HG02973 (cell line): ENCODE data around the gene CIP2A.
"Not testable (repeated sequence)": the region's sequence is repeated elsewhere in the genome, so short reads cannot be mapped to it uniquely, and the experiment has no call there.

ENCODE experiments used
- ATAC-seq: cut with Tn5 transposase; IDR thresholded peaks from one replicate; pipeline ENCODE4 v1.9.1; 2021; ENCODE audit warnings: moderate library complexity; ENCODE audit not compliant: unreplicated experiment

The CIP2A gene

DNA sequence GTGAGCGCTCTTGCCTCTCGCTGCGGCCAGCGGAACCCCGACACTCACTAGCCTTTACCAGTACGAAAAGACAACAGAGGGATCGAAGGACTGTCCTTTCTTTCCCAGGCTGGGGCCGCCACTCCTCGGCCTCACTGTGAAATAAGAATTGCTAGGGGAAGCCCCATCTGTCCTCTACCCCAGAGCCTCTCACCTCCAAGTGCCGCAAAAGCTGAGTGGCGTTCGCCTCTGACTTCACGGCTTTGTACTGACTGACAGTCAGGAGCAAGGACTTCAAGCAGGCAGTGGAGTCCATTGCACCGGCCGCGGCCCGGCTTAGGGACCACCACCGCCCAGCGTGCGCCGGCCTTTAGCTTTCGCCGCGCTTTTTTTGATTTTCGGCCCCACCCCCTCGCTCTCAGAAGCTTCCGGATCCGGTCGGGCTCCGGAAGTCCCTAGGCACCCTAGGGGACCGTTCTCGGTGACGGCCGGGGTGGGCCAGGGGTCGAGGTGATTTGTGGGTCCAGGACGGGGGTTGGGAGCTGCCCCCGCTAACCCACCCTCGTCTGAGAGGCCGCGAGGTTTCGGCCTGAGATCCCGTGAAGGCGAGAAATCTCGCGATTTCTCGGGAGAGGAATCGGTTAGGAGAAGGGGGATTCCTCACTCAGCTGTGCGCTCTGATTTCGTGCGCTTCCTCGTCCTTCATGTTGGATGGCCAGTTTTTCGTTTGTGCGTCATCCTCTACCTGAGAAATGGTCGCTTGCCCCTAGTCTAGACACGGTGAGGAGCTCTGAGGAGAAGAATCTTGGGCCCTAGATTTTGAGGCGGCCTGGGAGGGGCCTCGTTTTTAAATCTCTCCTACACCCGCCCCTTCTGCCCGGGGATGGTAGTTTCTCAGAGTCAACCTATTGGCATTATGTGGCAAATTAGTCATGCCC, at the start of gene CIP2A, which contains the start of gene DZIP3:
Gene CIP2A (minus strand): TSS at position 358 of the 917 bp plus-strand sequence. CDS start 63 bp downstream, at position 295.
Gene DZIP3 (plus strand): TSS at position 642 of the 917 bp plus-strand sequence. CDS start 15,685 bp downstream, outside the sequence.
- peak; percentile 90 for ATAC-seq

DNA sequence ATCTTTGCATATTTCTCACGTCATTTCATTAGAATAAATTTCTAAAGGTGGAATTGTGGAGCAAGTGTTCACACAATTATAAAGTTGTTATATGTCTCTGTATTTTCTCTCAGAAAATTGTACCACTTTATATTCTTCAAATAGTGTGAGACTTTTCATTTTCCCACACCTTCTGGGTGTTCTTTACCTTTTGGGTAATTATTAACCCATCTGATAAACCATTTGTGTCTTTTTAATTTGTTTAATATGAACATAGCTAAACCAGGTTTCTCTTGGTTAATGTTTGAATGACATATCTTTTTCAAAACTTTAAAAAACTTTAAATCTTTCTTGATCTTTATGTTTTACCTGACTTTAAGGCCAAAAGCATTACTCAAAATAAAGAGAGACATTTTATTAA, 40.7 kb upstream of the CIP2A start:
- no peak for ATAC-seq

DNA sequence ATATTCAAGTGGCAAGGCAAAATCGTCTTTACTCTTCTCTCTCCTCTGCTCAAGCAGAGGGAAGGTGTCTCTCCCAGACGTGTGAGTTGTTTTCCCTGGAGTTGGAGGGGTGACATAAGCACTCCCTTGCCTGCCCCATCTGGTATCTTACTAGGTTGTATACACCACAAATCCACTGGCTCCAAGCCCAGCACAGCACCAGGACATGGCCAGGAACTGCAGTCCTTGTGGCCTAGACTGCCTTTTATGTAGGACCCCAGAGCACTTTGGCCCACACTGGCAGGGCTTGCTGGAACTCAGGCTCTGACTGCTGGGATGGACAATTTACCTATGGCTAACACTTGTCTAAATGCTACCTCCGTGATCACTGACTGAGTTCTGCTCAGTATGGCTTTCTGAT, 34.3 kb upstream of the CIP2A start:
- ATAC-seq: no peak

DNA sequence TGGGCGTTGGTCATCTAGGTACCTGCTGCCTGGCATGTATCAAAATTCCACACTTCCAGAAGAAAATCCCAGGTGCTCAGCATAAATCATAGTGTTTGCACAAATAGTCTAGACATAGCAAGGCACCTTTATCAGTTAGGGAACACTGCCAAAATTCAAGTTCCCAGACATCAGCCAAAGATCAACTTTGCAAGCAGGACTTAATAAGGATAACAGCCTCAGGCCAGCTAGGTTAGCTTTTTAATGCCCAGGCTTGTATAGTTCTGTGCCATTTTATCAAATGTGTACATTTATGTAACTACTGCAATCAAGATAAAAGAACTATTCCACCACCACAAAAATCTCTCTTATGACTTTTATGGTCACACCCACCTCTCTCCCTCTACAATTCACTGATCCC, 31.0 kb upstream of the CIP2A start:
- no peak for ATAC-seq

DNA sequence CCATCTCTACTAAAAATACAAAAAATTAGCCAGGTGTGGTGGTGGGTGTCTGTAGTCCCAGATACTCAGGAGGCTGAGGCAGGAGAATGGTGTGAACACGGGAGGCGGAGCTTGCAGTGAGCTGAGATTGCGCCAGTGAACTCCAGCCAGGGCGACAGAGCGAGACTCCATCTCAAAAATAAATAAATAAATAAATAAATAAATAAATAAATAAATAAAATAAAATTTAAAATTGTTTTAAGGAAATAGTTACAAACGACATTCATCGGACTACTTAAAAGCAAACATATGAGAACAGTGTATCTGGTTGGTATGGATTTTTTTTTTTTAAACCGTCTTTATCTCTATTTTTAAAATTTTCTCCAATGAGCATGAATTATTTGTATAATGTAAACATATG, 26.9 kb upstream of the CIP2A start:
- not testable (repeated sequence) for ATAC-seq

DNA sequence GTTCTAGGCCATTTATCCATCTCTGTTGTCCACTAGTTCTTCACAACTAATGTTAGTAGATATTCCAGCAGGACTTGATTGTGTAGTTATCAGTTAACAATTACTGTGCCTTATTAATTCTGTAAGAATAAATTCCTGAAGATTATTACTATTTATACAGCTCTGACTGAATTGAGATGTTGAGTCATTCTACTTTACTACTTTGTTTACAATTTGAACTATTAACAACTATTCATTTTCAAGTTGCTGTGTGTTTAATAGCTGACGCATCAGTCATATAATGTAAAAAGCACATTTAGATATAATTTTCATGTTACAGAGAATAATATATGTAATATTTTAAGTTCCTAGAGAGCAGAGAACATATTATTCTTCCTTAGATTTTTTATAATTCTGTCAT, 21.4 kb upstream of the CIP2A start:
- ATAC-seq: no peak

DNA sequence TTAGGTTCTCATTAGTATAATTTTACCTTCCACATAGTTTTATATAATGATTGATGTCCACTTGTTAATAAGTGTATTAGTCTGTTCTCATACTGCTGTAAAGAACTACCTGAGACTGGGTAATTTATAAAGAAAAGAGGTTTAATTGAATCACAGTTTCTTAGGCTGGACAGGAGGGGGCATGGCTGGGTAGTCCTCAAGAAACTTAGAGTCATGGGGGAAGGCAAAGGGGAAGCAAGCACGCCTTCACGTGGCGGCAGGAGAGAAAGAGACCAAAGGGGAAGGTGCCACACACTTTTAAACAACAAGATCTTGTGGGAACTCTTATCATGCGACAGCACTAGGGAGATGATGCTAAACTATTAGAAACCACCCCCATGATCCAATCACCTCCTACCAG, 19.5 kb upstream of the CIP2A start:
- ATAC-seq: no peak

DNA sequence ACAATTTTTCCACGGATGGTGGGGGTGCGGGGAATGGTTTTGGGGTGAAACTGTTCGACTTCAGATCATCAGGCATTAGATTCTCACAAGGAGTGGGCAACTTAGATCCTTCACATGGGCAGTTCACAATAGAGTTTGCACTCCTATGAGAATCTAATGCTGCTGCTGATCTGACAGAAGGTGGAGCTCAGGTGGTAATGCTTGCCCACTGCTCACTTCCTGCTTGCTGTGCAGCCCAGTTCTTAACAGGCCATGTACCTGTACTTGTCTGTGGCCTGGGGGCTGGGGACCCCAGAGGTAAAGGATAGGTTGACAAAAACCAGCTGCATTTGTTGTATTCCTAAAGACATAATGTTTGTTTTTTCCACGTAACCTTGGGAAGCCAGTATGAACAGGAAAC, 16.3 kb upstream of the CIP2A start:
- no peak for ATAC-seq

DNA sequence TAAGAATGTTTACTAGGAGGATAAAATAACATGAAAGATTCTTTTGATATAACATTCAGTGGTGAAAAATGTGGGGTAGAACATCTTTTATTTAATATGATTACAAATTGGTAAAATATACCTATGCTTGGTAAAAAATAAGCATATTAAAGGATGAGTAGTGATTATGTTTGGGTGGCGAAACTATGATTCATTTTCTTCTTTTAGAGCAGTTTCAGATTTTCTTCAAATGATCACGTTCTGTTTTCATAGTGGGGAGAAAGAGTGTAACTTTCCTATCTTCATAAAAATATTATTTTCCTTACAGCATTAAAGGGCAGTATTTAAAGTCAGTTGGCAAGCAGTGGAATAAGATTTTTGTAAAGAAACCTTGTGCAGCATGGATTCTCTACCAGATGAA, 15.8 kb upstream of the CIP2A start:
- ATAC-seq: no peak

DNA sequence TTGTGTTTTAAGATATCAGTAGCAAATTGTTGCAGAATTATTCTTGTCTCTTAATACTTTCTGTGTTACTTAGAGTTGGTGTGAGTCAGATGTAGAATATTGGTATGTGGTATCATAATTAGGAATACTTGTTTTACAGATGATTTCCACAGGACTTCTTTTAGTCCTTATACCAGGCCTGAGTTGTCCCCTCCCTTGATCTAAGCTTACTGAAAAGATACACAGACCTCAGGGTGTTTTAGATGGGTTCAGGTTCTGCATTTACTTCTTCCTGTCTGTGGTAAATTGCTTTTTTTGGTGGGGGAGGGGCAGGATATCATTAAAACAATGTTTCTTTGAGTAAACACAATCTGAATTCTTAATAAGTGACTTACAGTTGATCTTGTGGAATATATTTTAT, 14.5 kb upstream of the CIP2A start:
- ATAC-seq: no peak

DNA sequence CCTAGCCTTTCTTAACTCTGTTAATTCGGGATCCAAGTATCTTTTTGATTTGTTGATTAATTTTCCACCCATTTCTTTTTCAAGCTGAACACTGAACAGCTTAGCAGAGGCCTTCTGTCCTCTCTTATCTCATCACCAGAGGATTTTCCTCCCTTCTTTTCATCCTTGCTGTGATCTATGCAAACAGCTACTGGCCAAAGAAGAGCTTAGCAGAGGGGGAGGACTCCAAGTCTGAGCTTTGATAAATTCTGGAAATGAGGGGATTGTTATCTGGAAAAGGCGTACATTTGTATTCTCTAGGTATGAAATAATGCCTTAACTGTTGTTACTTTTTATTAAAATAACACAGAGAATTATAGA, 13.7 kb upstream of the CIP2A start:
- ATAC-seq: no peak

DNA sequence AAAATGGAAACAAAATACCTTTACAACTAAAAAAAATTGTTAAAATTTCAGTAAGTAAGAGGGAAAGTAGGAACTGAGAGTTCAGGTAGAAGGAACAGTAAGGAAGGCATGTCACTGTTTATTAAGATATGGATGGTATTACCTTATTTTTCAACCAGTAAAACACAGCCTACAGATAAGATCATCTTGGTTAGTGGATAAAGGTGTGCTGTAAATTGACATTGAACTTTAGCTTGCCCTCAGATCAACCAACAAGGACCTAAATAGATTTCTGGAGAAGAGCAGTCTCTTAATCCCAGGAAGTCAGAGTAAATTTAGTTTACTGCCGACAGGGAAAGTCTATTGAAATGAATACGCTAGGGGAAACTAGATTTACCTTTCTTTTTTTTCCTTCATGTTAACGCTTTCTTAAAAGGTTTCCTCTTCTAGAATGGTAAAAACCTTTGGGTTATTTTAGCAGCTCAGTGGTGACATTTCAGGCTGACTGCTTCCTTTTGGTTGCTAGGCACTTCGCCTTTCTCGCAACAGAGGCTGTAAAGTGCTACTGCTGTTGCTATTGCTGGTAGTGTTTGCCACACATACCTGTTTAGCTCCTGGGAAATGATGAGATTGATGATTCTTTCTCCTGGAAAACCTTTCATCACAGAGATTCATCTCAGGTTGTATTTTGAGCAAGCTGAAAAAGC, 13.2 kb upstream of the CIP2A start:
- no peak for ATAC-seq

DNA sequence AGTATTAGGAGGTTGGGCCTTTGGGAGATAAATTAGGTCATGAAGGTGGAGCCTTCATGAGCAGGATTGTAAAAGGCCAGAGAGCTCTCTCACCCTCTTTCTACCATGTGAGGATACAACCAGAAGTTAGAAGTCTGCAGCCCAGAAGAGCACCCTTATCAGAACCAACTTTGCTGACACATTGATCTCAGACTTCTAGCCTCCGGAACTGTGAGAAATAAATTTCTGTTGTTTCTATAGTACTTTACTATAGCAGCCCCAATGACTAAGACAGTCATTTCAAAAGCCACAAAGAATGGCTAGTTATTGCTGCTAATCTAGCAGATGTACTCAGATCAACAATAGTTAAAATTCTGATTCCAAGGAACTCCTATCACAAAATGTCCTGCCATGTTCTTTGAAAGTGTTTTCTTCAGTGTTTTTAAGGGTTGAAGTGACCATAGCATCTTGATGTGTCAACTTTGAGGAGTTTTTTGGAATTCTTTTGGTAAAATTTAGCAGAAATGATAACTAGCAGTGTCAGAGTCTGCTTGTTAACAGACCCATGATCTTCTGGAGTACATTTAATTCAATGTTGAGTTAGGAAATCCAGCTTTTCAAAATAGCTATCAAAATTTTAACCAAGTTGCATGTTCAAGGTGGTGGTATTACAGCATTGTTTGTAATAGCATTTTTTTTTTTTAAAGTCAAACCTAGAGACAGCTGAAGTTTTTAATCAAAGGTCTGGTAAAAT, 10.6 kb upstream of the CIP2A start:
- no peak for ATAC-seq

DNA sequence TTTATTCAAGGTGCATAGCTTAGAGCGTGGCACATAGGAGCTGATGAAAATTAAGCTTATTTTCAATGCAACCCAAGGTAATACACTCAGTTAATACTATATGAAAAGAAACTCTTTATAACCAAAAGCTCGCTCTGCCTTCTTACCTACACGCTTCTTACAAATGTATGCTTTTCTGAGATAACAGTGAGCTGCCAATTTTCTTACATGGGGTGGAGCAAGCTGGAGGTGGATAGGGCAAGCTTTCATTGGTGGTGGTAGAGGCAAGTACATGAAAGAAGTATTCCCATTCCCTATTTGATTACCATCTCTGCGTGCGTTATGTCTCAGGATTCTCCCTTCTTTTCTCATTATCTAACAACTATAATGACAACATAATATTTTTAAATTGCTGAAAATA, 9.1 kb upstream of the CIP2A start:
- no peak for ATAC-seq

DNA sequence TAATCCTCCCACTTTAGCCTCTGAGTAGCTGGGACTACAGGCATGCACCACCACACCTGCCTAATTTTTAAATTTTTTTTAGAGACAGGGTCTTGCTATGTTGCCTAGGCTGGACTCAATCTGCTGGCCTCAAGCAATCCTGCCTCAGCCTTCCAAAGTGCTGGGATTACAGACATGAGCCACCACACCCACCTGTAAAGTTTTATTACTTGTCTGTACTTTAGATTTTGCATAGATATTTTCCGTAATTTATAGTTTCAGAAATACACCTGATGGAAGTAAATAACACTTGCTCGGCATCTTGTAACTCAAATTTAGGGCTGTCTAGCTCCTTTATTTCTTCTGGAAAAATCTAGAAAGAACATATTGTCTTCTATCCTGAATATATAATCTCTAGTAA, 6.1 kb upstream of the CIP2A start:
- no peak for ATAC-seq

DNA sequence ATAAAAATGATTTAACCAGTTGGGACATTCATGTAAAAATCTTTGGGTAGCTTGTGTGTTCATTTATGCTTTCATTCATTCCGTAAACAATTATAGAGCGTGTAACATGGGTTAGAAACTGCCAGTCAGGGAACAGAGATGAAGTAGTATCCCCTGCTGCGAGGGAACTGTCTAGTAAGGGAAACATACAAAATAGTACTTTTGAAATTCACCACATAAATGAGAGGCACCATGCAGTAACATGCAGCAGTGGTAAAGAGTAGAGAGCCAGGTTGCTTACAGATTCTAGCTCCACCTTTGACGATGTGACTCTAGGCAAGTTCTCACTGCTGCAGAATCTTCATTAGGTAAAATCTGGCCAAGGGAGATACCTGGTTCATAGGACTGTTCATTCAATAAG, 1.2 kb upstream of the CIP2A start:
- ATAC-seq: no peak

DNA sequence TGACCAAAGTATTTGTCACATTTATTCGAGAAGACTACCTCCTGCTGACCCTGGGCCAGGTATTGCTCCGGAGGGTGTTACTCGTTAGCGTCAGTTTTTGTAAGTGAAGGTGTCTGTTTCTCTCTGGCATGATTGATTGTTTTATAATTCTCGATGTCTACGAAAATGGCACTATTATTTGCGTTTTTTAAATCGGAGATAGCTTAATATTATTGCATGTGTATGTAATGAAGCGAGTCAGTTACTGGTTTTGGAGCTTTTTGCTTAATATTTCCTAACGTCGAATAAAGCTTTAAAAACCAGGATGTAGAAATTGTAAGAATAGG, 723 bp upstream of the CIP2A start:
- ATAC-seq: no peak

DNA sequence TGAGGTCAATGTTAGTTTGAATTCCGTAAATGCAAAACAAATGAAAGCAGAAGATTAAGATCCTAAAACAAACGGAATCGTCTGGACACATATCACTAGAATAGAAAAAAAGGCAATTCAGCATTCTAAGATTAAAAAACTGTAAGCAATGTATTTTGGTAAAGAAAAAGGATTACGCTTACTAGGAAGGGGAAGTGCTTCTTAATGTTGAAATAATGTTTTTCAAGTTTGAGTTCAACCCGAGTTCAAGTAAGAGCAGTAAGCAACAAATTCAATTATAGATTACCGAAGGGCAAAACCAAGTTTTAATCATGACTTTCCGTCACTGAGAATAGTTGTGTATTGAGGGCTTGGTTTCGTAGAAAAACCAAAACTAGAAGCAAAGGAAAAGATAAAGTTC, 637 bp downstream of the CIP2A start:
- ATAC-seq: no peak

DNA sequence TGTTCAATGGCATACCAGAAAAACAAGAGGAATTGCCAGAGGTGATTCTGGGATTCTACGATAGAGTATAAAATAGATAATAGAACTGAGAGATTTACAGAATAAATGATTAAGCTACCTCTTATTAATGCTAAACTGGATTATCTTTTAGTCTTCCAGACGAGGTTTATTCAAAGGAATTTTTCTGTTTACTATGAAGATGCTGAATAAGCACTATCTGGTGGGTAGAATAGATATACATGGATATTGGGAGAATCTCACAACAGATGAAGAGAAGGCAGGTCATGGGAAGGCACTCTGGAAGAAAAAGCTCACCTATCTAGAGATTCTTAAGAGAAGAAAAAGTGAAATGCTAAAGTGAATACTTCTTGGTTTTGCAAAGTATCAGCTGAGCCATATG, 11.2 kb downstream of the CIP2A start:
- no peak for ATAC-seq

DNA sequence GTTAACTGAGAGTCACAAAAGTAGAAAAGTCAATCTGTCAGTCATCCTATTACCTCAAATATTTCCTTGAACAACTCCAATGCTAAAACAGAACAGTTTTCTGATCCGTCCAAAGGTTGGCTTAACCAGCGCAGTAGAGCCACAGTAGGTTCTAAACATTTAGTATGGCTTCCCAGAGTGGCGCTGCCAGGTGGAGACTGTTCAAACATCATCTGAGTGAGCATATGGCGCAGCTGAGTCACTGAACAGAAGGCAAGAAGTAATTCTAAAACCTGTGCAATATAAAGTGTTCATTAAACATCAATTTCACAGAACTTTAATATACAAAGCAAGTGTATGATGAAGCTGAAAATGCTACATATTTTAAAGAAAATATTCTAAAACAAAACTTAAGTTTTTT, 19.9 kb downstream of the CIP2A start:
- ATAC-seq: no peak

DNA sequence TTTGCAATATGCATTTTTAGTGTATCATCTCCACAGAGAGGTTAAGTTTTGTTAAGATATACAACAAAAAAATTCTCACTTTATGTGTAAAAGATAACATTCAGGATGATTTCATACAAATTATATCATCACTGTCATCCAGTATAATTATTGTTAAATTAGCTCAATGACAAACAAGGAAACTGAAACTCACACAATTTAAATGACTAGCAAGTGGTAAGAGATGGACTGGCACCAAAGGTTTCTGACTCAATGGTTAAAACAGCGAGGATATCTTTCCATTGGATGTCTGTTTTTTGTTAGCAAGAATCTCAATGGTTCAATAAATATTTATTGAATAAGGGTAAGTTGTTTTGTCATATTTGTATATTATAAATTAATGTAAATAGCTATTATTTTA, 22.6 kb downstream of the CIP2A start:
- ATAC-seq: no peak

DNA sequence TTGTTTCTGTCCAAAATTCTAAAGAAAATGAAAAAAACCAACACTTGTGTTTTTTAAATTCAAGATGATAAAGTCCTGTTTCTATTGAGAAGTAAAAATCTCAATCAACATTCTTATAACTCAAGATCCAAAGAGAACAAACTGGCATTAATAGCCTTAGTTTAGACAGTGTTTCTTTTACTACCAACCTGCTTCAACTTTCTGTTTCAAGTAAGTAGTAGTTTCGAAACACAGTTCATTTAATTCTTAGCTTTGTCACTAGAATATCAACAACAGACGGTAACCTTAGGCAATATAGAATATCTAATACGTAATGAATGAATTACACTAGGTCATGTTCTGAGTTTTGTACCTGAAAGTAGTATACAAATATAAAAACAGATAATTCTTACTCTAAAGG, 23.7 kb downstream of the CIP2A start:
- ATAC-seq: no peak
